ENCODE results near the gene TBCB.

- TF ChIP-seq YY1 (IDR thresholded peaks at IDR 0.05; ENCODE audit: low read depth) = no peak
- no peak for TF ChIP-seq CEBPB (IDR thresholded peaks at IDR 0.05)
- no peak for TF ChIP-seq EP300 (IDR thresholded peaks at IDR 0.05; ENCODE audit: borderline replicate concordance)
- TF ChIP-seq REST (IDR thresholded peaks at IDR 0.05; ENCODE audit: low read depth) = no peak
- TF ChIP-seq FOXM1 (IDR thresholded peaks at IDR 0.05; ENCODE audit: borderline replicate concordance, low read depth) = no peak
- TF ChIP-seq RAD21 (IDR thresholded peaks at IDR 0.05; ENCODE audit: low read depth) = no peak
- TF ChIP-seq MAX (IDR thresholded peaks at IDR 0.05) = no peak
- no peak for TF ChIP-seq CREB1 (IDR thresholded peaks at IDR 0.05; ENCODE audit: low read depth)
Measured at GRCh38 chr19:36125557-36125956, 10.3 kb downstream of the TBCB start.

All from Ishikawa (cell line).